HUES6 (cell line): ENCODE results near the gene ATXN1L.
"Not testable (repeated sequence)": the region's sequence is repeated elsewhere in the genome, so short reads cannot be mapped to it uniquely, and the experiment has no call there.

Source experiments
- H3K27ac ChIP-seq: 2 replicates; pipeline ENCODE4 v1.7.0; 2013; ENCODE audit warnings: low read depth, mild to moderate bottlenecking, low read length, inconsistent platforms
- H3K27me3 ChIP-seq: 2 replicates; pipeline ENCODE4 v1.6.1; 2013; ENCODE audit warnings: low read length; ENCODE audit not compliant: control insufficient read depth, insufficient read depth
- H3K36me3 ChIP-seq: 2 replicates; pipeline ENCODE4 v1.6.1; 2013; ENCODE audit warnings: low read length; ENCODE audit not compliant: control insufficient read depth, insufficient read depth
- H3K4me1 ChIP-seq: 2 replicates; pipeline ENCODE4 v1.6.1; 2013; ENCODE audit warnings: low read length; ENCODE audit not compliant: control insufficient read depth, insufficient read depth
- H3K4me3 ChIP-seq: 2 replicates; pipeline ENCODE4 v1.5.1; 2013; ENCODE audit warnings: low read depth, low read length
- H3K9ac ChIP-seq: one replicate; pipeline ENCODE4 v1.6.1; 2013; ENCODE audit warnings: mild to moderate bottlenecking, low read length
- H3K9me3 ChIP-seq: 2 replicates; pipeline ENCODE4 v1.6.1; 2013; ENCODE audit warnings: low read depth, low read length; ENCODE audit not compliant: control insufficient read depth, insufficient read depth

The ATXN1L gene

DNA sequence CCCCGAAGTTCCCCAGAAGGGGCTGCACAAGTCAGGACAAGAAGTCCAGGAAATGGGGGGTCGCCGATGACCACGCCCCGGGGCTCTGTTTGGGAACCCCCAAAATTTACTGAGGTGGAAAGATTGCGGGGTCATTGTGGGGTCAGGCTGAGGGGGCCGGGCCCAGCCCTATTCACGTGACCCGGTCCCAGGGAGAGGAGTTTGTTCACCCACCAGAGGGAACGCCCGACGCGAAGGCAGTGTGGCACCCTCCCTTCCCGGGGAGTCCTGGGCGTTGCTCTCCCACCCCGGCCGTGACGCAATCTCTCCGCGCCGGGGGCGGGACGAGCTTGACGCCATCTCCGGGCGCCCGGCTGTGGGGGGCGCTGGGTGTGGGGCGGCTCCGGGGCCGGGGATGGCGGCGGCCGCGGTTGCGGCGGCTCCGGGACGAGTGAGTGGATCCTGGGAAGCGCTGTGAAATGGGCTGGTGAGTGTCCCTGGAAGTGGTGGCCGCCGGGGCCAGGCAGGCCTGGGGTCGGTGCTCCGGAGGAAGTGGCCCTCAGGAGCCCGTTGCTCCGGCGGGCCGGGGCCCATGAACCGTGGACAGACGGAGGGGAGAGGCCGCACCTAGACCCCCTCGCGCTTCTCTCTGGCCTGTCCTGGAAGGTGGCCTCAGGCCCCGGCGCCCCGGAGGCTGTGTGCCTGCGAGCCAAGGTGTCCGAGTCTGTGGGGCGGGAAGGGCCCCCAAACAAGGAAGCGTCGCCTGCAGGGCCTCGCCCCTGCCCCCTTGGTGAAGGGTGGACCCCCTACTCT is at the start of gene ATXN1L:
Gene ATXN1L, plus strand, starts transcription at position 338 of the 792 bp plus-strand sequence. CDS start 3,765 bp downstream, outside the sequence.
- Histone ChIP-seq H3K4me1 (peaks cover 5% of the 10 kb centered on the region; the same call in 1 of the 2 replicates), H3K27me3 (no peaks in the 10 kb centered on the region), H3K36me3 (peaks cover 31% of the 10 kb centered on the region), H3K4me3 (peak within 1 kb of the TSS; percentile 95), H3K9me3 (no peaks in the 10 kb centered on the region), H3K27ac (peak within 1 kb of the TSS; percentile 87), H3K9ac (peak within 1 kb of the TSS; percentile 87)

- Histone ChIP-seq H3K27me3 (no peaks in the 10 kb centered on the region), H3K4me3 (no peak overlapping the region), H3K9ac (no peak overlapping the region), H3K36me3 (peaks cover 7% of the 10 kb centered on the region), H3K9me3 (no peaks in the 10 kb centered on the region), H3K4me1 (no peaks in the 10 kb centered on the region), H3K27ac (no peak overlapping the region)
Observed at GRCh38 chr16:71796501-71797097, 49.2 kb upstream of the ATXN1L start.

- Histone ChIP-seq H3K27me3 (no peaks in the 10 kb centered on the region), H3K9ac (no peak overlapping the region), H3K27ac (no peak overlapping the region), H3K4me1 (0 out of 2 replicates have a peak, but pooled peaks cover 2% of the 10 kb centered on the region), H3K9me3 (no peaks in the 10 kb centered on the region), H3K36me3 (peaks cover 11% of the 10 kb centered on the region), H3K4me3 (no peak overlapping the region)
Observed at GRCh38 chr16:71803305-71803690, 42.5 kb upstream of the ATXN1L start.

GRCh38 chr16:71807905-71808592 is 37.7 kb upstream of the ATXN1L start:
- H3K27me3 ChIP-seq, result no peaks in the 10 kb centered on the region
- H3K9me3 ChIP-seq, result no peaks in the 10 kb centered on the region
- peak overlapping the region; percentile 100 for H3K9ac ChIP-seq
- H3K36me3 ChIP-seq, result peaks cover 8% of the 10 kb centered on the region
- peak overlapping the region; percentile 99 for H3K27ac ChIP-seq
- H3K4me3 ChIP-seq, result peak overlapping the region; percentile 92
- 0 out of 2 replicates have a peak, but pooled peaks cover 2% of the 10 kb centered on the region for H3K4me1 ChIP-seq

GRCh38 chr16:71808593-71809459 is 37.0 kb upstream of the ATXN1L start, which contains the start of gene AP1G1:
Gene AP1G1, minus strand, starts transcription at chr16:71808834. Its CDS starts 19,355 bp downstream, at chr16:71789479.
- Histone ChIP-seq H3K36me3 (peaks cover 5% of the 10 kb centered on the region), H3K4me3 (peak within 1 kb of the TSS; percentile 92), H3K4me1 (0 out of 2 replicates have a peak, but pooled peaks cover 2% of the 10 kb centered on the region), H3K9me3 (no peaks in the 10 kb centered on the region), H3K9ac (peak within 1 kb of the TSS; percentile 100), H3K27ac (peak within 1 kb of the TSS; percentile 99), H3K27me3 (no peaks in the 10 kb centered on the region)

DNA sequence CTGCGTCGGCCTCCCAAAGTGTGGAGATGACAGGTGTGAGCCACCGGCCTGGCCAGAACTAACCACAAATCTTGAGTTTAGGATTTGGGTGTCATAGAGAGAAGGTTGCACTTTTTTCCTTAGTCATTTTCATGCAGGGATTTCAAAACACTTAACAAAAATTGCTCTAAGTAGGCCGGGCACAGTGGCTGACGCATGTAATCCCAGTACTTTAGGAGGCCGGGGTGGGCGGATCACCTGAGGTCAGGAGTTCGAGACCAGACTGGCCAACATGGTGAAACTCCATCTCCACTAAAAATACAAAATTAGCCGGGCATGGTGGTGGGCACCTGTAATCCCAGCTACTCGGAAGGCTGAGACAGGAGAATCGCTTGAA is 35.6 kb upstream of the ATXN1L start:
- H3K9ac ChIP-seq, H3K27ac ChIP-seq, H3K27me3 ChIP-seq, H3K4me1 ChIP-seq, H3K4me3 ChIP-seq, H3K36me3 ChIP-seq, H3K9me3 ChIP-seq: not testable (repeated sequence)

- H3K9ac ChIP-seq, result no peak overlapping the region
- no peaks in the 10 kb centered on the region for H3K9me3 ChIP-seq
- no peak overlapping the region for H3K27ac ChIP-seq
- H3K27me3 ChIP-seq, result no peaks in the 10 kb centered on the region
- 0 out of 2 replicates have a peak, but pooled peaks cover 2% of the 10 kb centered on the region for H3K4me1 ChIP-seq
- no peak overlapping the region for H3K4me3 ChIP-seq
- H3K36me3 ChIP-seq, result peaks cover 2% of the 10 kb centered on the region
Observed at GRCh38 chr16:71811261-71811803, 34.4 kb upstream of the ATXN1L start.

GRCh38 chr16:71817155-71817500 is 28.6 kb upstream of the ATXN1L start:
- not testable (repeated sequence) for H3K27me3 ChIP-seq, H3K27ac ChIP-seq, H3K4me1 ChIP-seq, H3K4me3 ChIP-seq, H3K9me3 ChIP-seq, H3K9ac ChIP-seq, H3K36me3 ChIP-seq

- no peaks in the 10 kb centered on the region for H3K27me3 ChIP-seq
- no peaks in the 10 kb centered on the region for H3K9me3 ChIP-seq
- no peaks in the 10 kb centered on the region for H3K4me1 ChIP-seq
Observed at GRCh38 chr16:71826533-71827017, 19.2 kb upstream of the ATXN1L start.

DNA sequence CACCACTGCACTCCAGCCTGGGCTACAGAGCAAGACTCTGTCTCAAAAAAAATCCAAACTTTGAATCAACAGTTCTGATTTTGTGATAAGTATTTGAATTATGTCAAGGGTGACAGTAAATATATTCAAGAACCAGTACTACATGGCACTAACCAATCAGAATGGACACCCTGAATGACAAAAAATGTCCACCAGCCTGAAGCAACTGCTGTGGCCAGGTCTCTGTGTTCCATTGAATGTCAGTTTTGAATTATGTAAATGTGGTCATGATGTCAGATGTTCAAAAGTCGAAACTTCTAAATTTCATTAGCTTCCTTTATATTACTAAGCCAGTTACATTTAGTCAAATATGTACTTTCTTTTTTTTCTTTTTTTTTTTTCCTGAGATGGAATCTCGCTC is 15.4 kb upstream of the ATXN1L start:
- Histone ChIP-seq H3K36me3 (no peaks in the 10 kb centered on the region), H3K9ac (no peak overlapping the region), H3K27me3 (no peaks in the 10 kb centered on the region), H3K9me3 (no peaks in the 10 kb centered on the region), H3K4me1 (no peaks in the 10 kb centered on the region), H3K4me3 (no peak overlapping the region), H3K27ac (no peak overlapping the region)

More at GRCh38 chr16:71826533-71827017, 19.2 kb upstream of the ATXN1L start:
- H3K36me3 ChIP-seq, result no peaks in the 10 kb centered on the region
- H3K27ac ChIP-seq, result no peak overlapping the region
- H3K4me3 ChIP-seq, result no peak overlapping the region
- H3K9ac ChIP-seq, result no peak overlapping the region
